Measurements from ENCODE around the gene LGALS14. TPM values are rescaled to one million over a fixed set of nuclear protein-coding genes. Genes with fewer than 3 reads are reported as not detected.

Gene LGALS14
- total RNA-seq, 1 experiment from 2014 or later = not detected

DNA sequence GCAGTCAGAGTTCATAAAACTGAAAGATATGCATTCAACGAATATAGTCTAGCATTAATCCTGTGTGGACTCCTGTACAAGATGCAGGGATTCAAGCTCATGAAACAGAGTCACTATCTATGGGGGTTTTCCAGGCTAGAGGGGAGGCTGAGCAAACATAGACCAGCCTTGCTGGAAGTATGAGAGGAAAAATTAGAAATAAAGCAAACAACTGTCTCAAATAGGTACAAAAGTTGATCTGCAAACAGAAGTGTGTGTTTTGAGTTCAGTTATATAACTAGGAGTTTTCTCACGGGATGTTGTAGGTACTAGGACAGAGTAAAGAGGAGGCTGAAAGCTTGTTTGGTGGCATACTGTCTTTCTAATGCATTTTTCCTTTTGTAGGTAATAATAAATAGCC, 8.5 kb upstream of the LGALS14 start:
- Mint-ChIP-seq H3K36me3 (ENCODE audit: insufficient read depth, unreplicated experiment) (no peaks in the 10 kb centered on the region), H3K27ac (ENCODE audit: low read depth, unreplicated experiment) (no peak overlapping the region), H3K4me1 (ENCODE audit: insufficient read depth, unreplicated experiment) (peaks cover 11% of the 10 kb centered on the region), H3K27me3 (ENCODE audit: insufficient read depth, unreplicated experiment) (peaks cover 66% of the 10 kb centered on the region), H3K9me3 (ENCODE audit: unreplicated experiment) (no peaks in the 10 kb centered on the region), H3K4me3 (ENCODE audit: unreplicated experiment) (no peak overlapping the region)
- DNase-seq (ENCODE audit: unreplicated experiment) = no peak
- ChIA-PET POLR2A (interaction anchor here (0.6 to 0.9 kb wide), 3 partner anchors 12 to 260 kb away, joined by 3 read pairs; partner anchors contain the start of gene RPS16), CTCF (interaction anchor here (1.0 kb wide), 1 partner anchor 25 kb away, joined by 3 read pairs; no protein-coding TSS in a partner anchor)
- TF ChIP-seq, protein P1, sequence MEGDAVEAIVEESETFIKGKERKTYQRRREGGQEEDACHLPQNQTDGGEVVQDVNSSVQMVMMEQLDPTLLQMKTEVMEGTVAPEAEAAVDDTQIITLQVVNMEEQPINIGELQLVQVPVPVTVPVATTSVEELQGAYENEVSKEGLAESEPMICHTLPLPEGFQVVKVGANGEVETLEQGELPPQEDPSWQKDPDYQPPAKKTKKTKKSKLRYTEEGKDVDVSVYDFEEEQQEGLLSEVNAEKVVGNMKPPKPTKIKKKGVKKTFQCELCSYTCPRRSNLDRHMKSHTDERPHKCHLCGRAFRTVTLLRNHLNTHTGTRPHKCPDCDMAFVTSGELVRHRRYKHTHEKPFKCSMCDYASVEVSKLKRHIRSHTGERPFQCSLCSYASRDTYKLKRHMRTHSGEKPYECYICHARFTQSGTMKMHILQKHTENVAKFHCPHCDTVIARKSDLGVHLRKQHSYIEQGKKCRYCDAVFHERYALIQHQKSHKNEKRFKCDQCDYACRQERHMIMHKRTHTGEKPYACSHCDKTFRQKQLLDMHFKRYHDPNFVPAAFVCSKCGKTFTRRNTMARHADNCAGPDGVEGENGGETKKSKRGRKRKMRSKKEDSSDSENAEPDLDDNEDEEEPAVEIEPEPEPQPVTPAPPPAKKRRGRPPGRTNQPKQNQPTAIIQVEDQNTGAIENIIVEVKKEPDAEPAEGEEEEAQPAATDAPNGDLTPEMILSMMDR (IDR thresholded peaks at IDR 0.05; ENCODE audit: unreplicated experiment) = no peak
- BruUV-seq (replicated peaks) = no TSS peak
- intact Hi-C loops (cut with micrococcal nuclease) = no loop called here

DNA sequence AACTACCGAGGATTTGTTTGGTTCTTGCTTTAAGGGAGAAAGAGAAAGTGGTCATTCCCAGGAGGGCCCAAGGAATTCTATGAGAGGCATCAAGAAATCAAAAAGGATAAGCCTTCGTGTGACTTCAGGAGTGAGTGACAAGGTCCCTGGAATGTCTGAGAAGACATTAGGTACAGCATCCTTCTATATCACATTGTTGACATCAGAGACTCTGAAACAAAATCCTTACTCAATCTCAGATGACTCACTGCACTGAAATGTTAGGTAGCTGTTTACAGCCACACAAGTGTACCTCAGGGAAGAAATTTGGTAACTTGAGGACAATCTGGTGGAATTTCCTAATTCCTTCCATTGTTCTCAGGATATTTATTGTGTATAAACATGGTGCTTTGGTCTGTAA, 7.9 kb upstream of the LGALS14 start:
- POLR2A ChIA-PET = interaction anchor here (0.6 kb wide), 1 partner anchor 133 kb away, joined by 3 read pairs; no protein-coding TSS in a partner anchor
- peak; percentile 61 for DNase-seq (ENCODE audit: unreplicated experiment)
- BruUV-seq (replicated peaks) = no TSS peak
- H3K4me1 Mint-ChIP-seq (ENCODE audit: insufficient read depth, unreplicated experiment) = peaks cover 11% of the 10 kb centered on the region
- CTCF ChIA-PET = interaction anchor here (2.2 kb wide), 1 partner anchor 25 kb away, joined by 7 read pairs; no protein-coding TSS in a partner anchor
- no peak overlapping the region for H3K4me3 Mint-ChIP-seq (ENCODE audit: unreplicated experiment)
- TF ChIP-seq, protein P1 (IDR thresholded peaks at IDR 0.05; ENCODE audit: unreplicated experiment) = no peak
- H3K9me3 Mint-ChIP-seq (ENCODE audit: unreplicated experiment) = no peaks in the 10 kb centered on the region
- H3K27me3 Mint-ChIP-seq (ENCODE audit: insufficient read depth, unreplicated experiment) = peaks cover 66% of the 10 kb centered on the region
- peak overlapping the region; percentile 6 for H3K27ac Mint-ChIP-seq (ENCODE audit: low read depth, unreplicated experiment)
- no peaks in the 10 kb centered on the region for H3K36me3 Mint-ChIP-seq (ENCODE audit: insufficient read depth, unreplicated experiment)
- intact Hi-C loops (cut with micrococcal nuclease) = no loop called here

DNA sequence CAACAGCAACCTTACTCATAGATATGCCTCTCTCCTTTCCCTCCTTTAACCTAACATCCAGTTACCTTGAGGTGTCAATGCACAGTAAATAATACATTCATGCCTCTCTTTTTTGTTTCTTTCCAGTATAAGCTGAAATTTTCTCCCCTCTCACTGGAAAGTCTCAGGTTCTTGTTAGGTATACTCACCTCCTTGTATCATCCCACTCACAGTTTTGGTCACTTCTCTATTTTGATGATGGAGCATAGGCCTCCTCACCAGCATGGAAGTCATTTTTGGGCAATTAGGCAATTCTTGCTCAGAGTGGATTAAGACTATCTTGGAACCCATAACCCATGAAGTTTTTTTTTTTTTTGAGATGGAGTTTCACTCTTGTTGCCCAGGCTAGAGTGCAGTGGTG, 5.7 kb upstream of the LGALS14 start:
- H3K36me3 Mint-ChIP-seq (ENCODE audit: insufficient read depth, unreplicated experiment) = no peaks in the 10 kb centered on the region
- ChIA-PET POLR2A (interaction anchor here (0.8 kb wide), 1 partner anchor 11 kb away, joined by 4 read pairs; no protein-coding TSS in a partner anchor), CTCF (interaction anchor here (2.2 kb wide), 1 partner anchor 27 kb away, joined by 7 read pairs; no protein-coding TSS in a partner anchor)
- intact Hi-C loops (cut with micrococcal nuclease) = no loop called here
- DNase-seq (ENCODE audit: unreplicated experiment) = no peak
- H3K4me1 Mint-ChIP-seq (ENCODE audit: insufficient read depth, unreplicated experiment) = peaks cover 11% of the 10 kb centered on the region
- H3K27ac Mint-ChIP-seq (ENCODE audit: low read depth, unreplicated experiment) = no peak overlapping the region
- H3K9me3 Mint-ChIP-seq (ENCODE audit: unreplicated experiment) = no peaks in the 10 kb centered on the region
- H3K27me3 Mint-ChIP-seq (ENCODE audit: insufficient read depth, unreplicated experiment) = peaks cover 67% of the 10 kb centered on the region
- H3K4me3 Mint-ChIP-seq (ENCODE audit: unreplicated experiment) = no peak overlapping the region
- no TSS peak for BruUV-seq (replicated peaks)
- TF ChIP-seq, protein P1 (IDR thresholded peaks at IDR 0.05; ENCODE audit: unreplicated experiment) = no peak

DNA sequence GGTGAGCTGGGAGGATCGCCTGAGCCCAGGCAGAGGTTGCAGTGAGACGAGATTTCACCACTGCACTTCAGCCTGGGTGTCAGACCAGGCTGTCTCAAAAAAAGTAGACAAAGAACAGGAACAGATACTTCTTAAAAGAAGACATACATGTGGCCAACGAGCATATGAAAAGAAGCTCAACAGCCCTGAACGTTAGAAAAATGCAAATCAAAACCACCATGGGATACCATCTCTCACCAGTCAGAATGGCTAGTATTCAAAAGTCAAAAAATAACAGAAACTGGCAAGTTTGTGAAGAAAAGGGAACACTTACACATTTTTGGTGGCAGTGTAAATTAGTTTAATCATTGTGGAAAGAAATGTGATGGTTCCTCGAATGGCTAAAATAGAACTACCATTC, 3.0 kb upstream of the LGALS14 start:
- H3K27me3 Mint-ChIP-seq (ENCODE audit: insufficient read depth, unreplicated experiment) = peaks cover 69% of the 10 kb centered on the region
- no TSS peak for BruUV-seq (replicated peaks)
- POLR2A ChIA-PET = no interaction called here

More for the DNA sequence above, 3.0 kb upstream of the LGALS14 start:
- no peak overlapping the region for H3K4me3 Mint-ChIP-seq (ENCODE audit: unreplicated experiment)
- no peaks in the 10 kb centered on the region for H3K9me3 Mint-ChIP-seq (ENCODE audit: unreplicated experiment)
- intact Hi-C loops (cut with micrococcal nuclease) = no loop called here
- no peaks in the 10 kb centered on the region for H3K36me3 Mint-ChIP-seq (ENCODE audit: insufficient read depth, unreplicated experiment)
- DNase-seq (ENCODE audit: unreplicated experiment) = no peak
- H3K27ac Mint-ChIP-seq (ENCODE audit: low read depth, unreplicated experiment) = no peak overlapping the region
- H3K4me1 Mint-ChIP-seq (ENCODE audit: insufficient read depth, unreplicated experiment) = peaks cover 8% of the 10 kb centered on the region
- CTCF ChIA-PET = interaction anchor here (0.6 to 1.2 kb wide), 3 partner anchors 25 to 269 kb away, joined by 3 to 5 read pairs (median 3); partner anchors contain the start of gene PSMC4
- TF ChIP-seq, protein P1 (IDR thresholded peaks at IDR 0.05; ENCODE audit: unreplicated experiment) = no peak

Measured in MCF 10A (cell line).